Neural cell (in vitro differentiated cells): ENCODE measurements around the gene TIAM1.

Source experiments
- EP300 ChIP-seq: fragments of 450-650 bp; conservative IDR thresholded peaks from 2 replicates; pipeline ENCODE4 v1.6.1; 2014; ENCODE audit warnings: antibody characterized with exemption, mild to moderate bottlenecking, moderate library complexity; ENCODE audit not compliant: poor library complexity, severe bottlenecking
- EZH2 ChIP-seq: fragments of 200-600, 300-800 bp; shearing (Covaris generic), sonication (generic); IDR thresholded peaks from 2 replicates; pipeline ENCODE4 v1.6.1; 2014; ENCODE audit warnings: antibody characterized with exemption, low read length, borderline replicate concordance, mild to moderate bottlenecking; ENCODE audit not compliant: insufficient read depth, poor library complexity, severe bottlenecking
- MXI1 ChIP-seq: fragments of 450-650 bp; conservative IDR thresholded peaks from 2 replicates; pipeline ENCODE4 v1.6.1; 2014; ENCODE audit warnings: antibody characterized with exemption, mild to moderate bottlenecking; ENCODE audit not compliant: poor library complexity, severe bottlenecking
- POLR2AphosphoS5 ChIP-seq: IDR thresholded peaks from 2 replicates; pipeline ENCODE4 v1.6.1; 2012
- RAD21 ChIP-seq: fragments of 450-650 bp; conservative IDR thresholded peaks from 2 replicates; pipeline ENCODE4 v1.6.1; 2014; ENCODE audit warnings: antibody characterized with exemption, mild to moderate bottlenecking, moderate library complexity
- TF ChIP-seq, protein P1 (sequence below): fragments of 450-650 bp; IDR thresholded peaks from 2 replicates; pipeline ENCODE4 v1.5.1; 2014; ENCODE audit warnings: antibody characterized with exemption, mild to moderate bottlenecking, moderate library complexity; ENCODE audit not compliant: poor library complexity, severe bottlenecking
- TF ChIP-seq, protein P2 (sequence below): IDR thresholded peaks from 2 replicates; pipeline ENCODE4 v1.6.1; 2012; ENCODE audit warnings: borderline replicate concordance

DNA sequence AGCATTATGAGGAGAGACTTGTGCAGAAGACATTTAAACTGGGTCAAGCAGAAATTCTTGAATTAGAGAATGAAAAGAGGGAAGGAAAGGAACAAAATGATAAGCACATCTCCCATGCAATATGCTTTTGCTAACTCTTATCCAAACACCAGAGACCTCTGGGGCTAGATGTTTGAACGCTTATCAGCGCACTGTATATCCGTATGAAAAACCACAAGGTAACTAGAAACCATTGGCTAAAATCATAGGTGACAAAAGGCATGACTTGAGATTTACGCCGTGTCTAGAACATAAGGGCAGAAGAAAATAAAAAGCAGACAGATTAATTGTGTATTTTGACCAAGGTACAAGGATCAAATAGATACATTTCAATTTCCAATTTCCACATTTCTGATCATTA lies 38.0 kb upstream of the TIAM1 start:
- TF ChIP-seq, protein P1, sequence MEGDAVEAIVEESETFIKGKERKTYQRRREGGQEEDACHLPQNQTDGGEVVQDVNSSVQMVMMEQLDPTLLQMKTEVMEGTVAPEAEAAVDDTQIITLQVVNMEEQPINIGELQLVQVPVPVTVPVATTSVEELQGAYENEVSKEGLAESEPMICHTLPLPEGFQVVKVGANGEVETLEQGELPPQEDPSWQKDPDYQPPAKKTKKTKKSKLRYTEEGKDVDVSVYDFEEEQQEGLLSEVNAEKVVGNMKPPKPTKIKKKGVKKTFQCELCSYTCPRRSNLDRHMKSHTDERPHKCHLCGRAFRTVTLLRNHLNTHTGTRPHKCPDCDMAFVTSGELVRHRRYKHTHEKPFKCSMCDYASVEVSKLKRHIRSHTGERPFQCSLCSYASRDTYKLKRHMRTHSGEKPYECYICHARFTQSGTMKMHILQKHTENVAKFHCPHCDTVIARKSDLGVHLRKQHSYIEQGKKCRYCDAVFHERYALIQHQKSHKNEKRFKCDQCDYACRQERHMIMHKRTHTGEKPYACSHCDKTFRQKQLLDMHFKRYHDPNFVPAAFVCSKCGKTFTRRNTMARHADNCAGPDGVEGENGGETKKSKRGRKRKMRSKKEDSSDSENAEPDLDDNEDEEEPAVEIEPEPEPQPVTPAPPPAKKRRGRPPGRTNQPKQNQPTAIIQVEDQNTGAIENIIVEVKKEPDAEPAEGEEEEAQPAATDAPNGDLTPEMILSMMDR = no peak
- TF ChIP-seq EP300 (no peak), RAD21 (no peak), MXI1 (no peak), POLR2AphosphoS5 (no peak), EZH2 (no peak)
- TF ChIP-seq, protein P2, sequence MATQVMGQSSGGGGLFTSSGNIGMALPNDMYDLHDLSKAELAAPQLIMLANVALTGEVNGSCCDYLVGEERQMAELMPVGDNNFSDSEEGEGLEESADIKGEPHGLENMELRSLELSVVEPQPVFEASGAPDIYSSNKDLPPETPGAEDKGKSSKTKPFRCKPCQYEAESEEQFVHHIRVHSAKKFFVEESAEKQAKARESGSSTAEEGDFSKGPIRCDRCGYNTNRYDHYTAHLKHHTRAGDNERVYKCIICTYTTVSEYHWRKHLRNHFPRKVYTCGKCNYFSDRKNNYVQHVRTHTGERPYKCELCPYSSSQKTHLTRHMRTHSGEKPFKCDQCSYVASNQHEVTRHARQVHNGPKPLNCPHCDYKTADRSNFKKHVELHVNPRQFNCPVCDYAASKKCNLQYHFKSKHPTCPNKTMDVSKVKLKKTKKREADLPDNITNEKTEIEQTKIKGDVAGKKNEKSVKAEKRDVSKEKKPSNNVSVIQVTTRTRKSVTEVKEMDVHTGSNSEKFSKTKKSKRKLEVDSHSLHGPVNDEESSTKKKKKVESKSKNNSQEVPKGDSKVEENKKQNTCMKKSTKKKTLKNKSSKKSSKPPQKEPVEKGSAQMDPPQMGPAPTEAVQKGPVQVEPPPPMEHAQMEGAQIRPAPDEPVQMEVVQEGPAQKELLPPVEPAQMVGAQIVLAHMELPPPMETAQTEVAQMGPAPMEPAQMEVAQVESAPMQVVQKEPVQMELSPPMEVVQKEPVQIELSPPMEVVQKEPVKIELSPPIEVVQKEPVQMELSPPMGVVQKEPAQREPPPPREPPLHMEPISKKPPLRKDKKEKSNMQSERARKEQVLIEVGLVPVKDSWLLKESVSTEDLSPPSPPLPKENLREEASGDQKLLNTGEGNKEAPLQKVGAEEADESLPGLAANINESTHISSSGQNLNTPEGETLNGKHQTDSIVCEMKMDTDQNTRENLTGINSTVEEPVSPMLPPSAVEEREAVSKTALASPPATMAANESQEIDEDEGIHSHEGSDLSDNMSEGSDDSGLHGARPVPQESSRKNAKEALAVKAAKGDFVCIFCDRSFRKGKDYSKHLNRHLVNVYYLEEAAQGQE = no peak
